Activated T-helper 2 cell treated with anti-CD3 and anti-CD28 coated beads, Interferon-gamma antibody, Interleukin-2, Interleukin-4, amounts not matched to agents 10 μg/mL and 5 μg/mL and 100 μg/mL, durations not matched to agents 14 hours and 24 hours and 36 hours (primary cell): Measurements from ENCODE around the gene WEE1. TPM values are rescaled to one million over a fixed set of nuclear protein-coding genes. Genes with fewer than 3 reads are reported as not detected.
"Not testable (repeated sequence)": the region's sequence is repeated elsewhere in the genome, so short reads cannot be mapped to it uniquely, and the experiment has no call there.

ENCODE experiments used
- DNase-seq: peaks from one replicate; pipeline ENCODE4 v3.0.0; 2021; ENCODE audit warnings: low spot score
- H3K27ac Mint-ChIP-seq: one replicate; pipeline ENCODE4 v1.8.0; 2021; ENCODE audit warnings: mixed read lengths
- H3K27me3 Mint-ChIP-seq: one replicate; pipeline ENCODE4 v1.8.0; 2021; ENCODE audit warnings: low read depth, mixed read lengths
- H3K36me3 Mint-ChIP-seq: one replicate; pipeline ENCODE4 v1.8.0; 2021; ENCODE audit warnings: low read depth, mixed read lengths
- H3K4me1 Mint-ChIP-seq: one replicate; pipeline ENCODE4 v1.8.0; 2021; ENCODE audit warnings: low read depth, mixed read lengths
- H3K4me3 Mint-ChIP-seq: one replicate; pipeline ENCODE4 v1.8.0; 2021; ENCODE audit warnings: low read depth, mild to moderate bottlenecking, moderate library complexity, mixed read lengths
- H3K9me3 Mint-ChIP-seq: one replicate; pipeline ENCODE4 v1.8.0; 2021; ENCODE audit warnings: mixed read lengths
- intact Hi-C: fragments of 100-400 bp; cut with micrococcal nuclease; formaldehyde crosslinking; loops from one replicate; pipeline ENCODE4 v1.15.1; 2023
- total RNA-seq: library from RNA; stranded (reverse); gene quantifications from 2 replicates; pipeline ENCODE4 v1.2.3, GENCODE V29; 2022

WEE1 gene
- total RNA-seq, 1 donor from 2014 or later = 49.6 TPM

- no peaks in the 10 kb centered on the region for H3K4me1 Mint-ChIP-seq
- no peaks in the 10 kb centered on the region for H3K36me3 Mint-ChIP-seq
- H3K27me3 Mint-ChIP-seq = no peaks in the 10 kb centered on the region
- no peak overlapping the region for H3K27ac Mint-ChIP-seq
- intact Hi-C loops = loop anchor here (1.0 to 2.0 kb wide), 3 partner anchors 32 to 213 kb away; no protein-coding TSS in a partner anchor
- H3K9me3 Mint-ChIP-seq = no peaks in the 10 kb centered on the region
- peak; percentile 57 for DNase-seq
- no peak overlapping the region for H3K4me3 Mint-ChIP-seq
Measured at GRCh38 chr11:9535189-9535781, 38.2 kb upstream of the WEE1 start.

- H3K27me3 Mint-ChIP-seq = no peaks in the 10 kb centered on the region
- no peaks in the 10 kb centered on the region for H3K4me1 Mint-ChIP-seq
- DNase-seq = no peak
- H3K4me3 Mint-ChIP-seq = no peak overlapping the region
- H3K36me3 Mint-ChIP-seq = no peaks in the 10 kb centered on the region
- no peaks in the 10 kb centered on the region for H3K9me3 Mint-ChIP-seq
- intact Hi-C loops = no loop called here
- no peak overlapping the region for H3K27ac Mint-ChIP-seq
Measured at GRCh38 chr11:9538548-9538947, 34.9 kb upstream of the WEE1 start.

GRCh38 chr11:9549216-9549615, 24.3 kb upstream of the WEE1 start:
- H3K27ac Mint-ChIP-seq, DNase-seq, H3K27me3 Mint-ChIP-seq, H3K4me1 Mint-ChIP-seq, H3K36me3 Mint-ChIP-seq, H3K4me3 Mint-ChIP-seq, intact Hi-C loops, H3K9me3 Mint-ChIP-seq: not testable (repeated sequence)

GRCh38 chr11:9550191-9550628, 23.3 kb upstream of the WEE1 start:
- Mint-ChIP-seq H3K36me3 (no peaks in the 10 kb centered on the region), H3K9me3 (no peaks in the 10 kb centered on the region), H3K4me1 (peaks cover 3% of the 10 kb centered on the region), H3K4me3 (no peak overlapping the region), H3K27me3 (no peaks in the 10 kb centered on the region), H3K27ac (no peak overlapping the region)
- intact Hi-C loops = no loop called here
- no peak for DNase-seq

- Mint-ChIP-seq H3K9me3 (peaks cover 23% of the 10 kb centered on the region), H3K4me3 (no peak overlapping the region), H3K27me3 (no peaks in the 10 kb centered on the region), H3K27ac (no peak overlapping the region), H3K4me1 (peaks cover 13% of the 10 kb centered on the region), H3K36me3 (peaks cover 25% of the 10 kb centered on the region)
- no peak for DNase-seq
- intact Hi-C loops = no loop called here
Measured at GRCh38 chr11:9561279-9561982, 12.0 kb upstream of the WEE1 start.

GRCh38 chr11:9562716-9563115, 10.8 kb upstream of the WEE1 start:
- peaks cover 18% of the 10 kb centered on the region for H3K4me1 Mint-ChIP-seq
- intact Hi-C loops = no loop called here
- peaks cover 19% of the 10 kb centered on the region for H3K36me3 Mint-ChIP-seq
- DNase-seq = no peak
- no peak overlapping the region for H3K4me3 Mint-ChIP-seq
- peaks cover 23% of the 10 kb centered on the region for H3K9me3 Mint-ChIP-seq
- H3K27ac Mint-ChIP-seq = no peak overlapping the region
- no peaks in the 10 kb centered on the region for H3K27me3 Mint-ChIP-seq

- no peak overlapping the region for H3K4me3 Mint-ChIP-seq
- no peak overlapping the region for H3K27ac Mint-ChIP-seq
- DNase-seq = no peak
- H3K36me3 Mint-ChIP-seq = peaks cover 19% of the 10 kb centered on the region
- H3K9me3 Mint-ChIP-seq = peaks cover 23% of the 10 kb centered on the region
- H3K4me1 Mint-ChIP-seq = peaks cover 18% of the 10 kb centered on the region
- intact Hi-C loops = no loop called here
- no peaks in the 10 kb centered on the region for H3K27me3 Mint-ChIP-seq
Measured at GRCh38 chr11:9563196-9563730, 10.2 kb upstream of the WEE1 start.

- intact Hi-C loops = loop anchor here (1.0 to 2.0 kb wide), 5 partner anchors 31 to 357 kb away; partner anchors contain the start of gene ZNF143
- peaks cover 26% of the 10 kb centered on the region for H3K4me1 Mint-ChIP-seq
- peak overlapping the region; percentile 89 for H3K27ac Mint-ChIP-seq
- H3K27me3 Mint-ChIP-seq = peaks cover 2% of the 10 kb centered on the region
- peaks cover 13% of the 10 kb centered on the region for H3K36me3 Mint-ChIP-seq
- DNase-seq = peak; percentile 61
- peak overlapping the region; percentile 37 for H3K4me3 Mint-ChIP-seq
- peaks cover 15% of the 10 kb centered on the region for H3K9me3 Mint-ChIP-seq
Measured at GRCh38 chr11:9565822-9566560, 7.5 kb upstream of the WEE1 start.

GRCh38 chr11:9566561-9567063, 6.9 kb upstream of the WEE1 start:
- Mint-ChIP-seq H3K27me3 (peaks cover 2% of the 10 kb centered on the region), H3K27ac (peak overlapping the region; percentile 89), H3K9me3 (peaks cover 9% of the 10 kb centered on the region), H3K36me3 (peaks cover 7% of the 10 kb centered on the region), H3K4me1 (peaks cover 26% of the 10 kb centered on the region), H3K4me3 (no peak overlapping the region)
- intact Hi-C loops = loop anchor here (1.0 to 2.0 kb wide), 5 partner anchors 32 to 357 kb away; partner anchors contain the start of gene ZNF143
- DNase-seq = no peak

GRCh38 chr11:9567401-9567800, 6.1 kb upstream of the WEE1 start:
- Mint-ChIP-seq H3K4me3 (no peak overlapping the region), H3K27ac (peak overlapping the region; percentile 33), H3K9me3 (peaks cover 1% of the 10 kb centered on the region), H3K27me3 (peaks cover 2% of the 10 kb centered on the region), H3K36me3 (peaks cover under 1% of the 10 kb centered on the region), H3K4me1 (peaks cover 28% of the 10 kb centered on the region)
- DNase-seq = no peak
- intact Hi-C loops = loop anchor here (2.0 kb wide), 3 partner anchors 33 to 107 kb away; partner anchors contain the start of gene ZNF143

GRCh38 chr11:9568161-9568853, 5.2 kb upstream of the WEE1 start:
- no peak for DNase-seq
- Mint-ChIP-seq H3K27me3 (peaks cover 2% of the 10 kb centered on the region), H3K9me3 (no peaks in the 10 kb centered on the region), H3K36me3 (no peaks in the 10 kb centered on the region), H3K4me3 (no peak overlapping the region), H3K4me1 (peaks cover 28% of the 10 kb centered on the region), H3K27ac (peak overlapping the region; percentile 46)
- intact Hi-C loops = no loop called here
